SK-N-SH (cell line): ENCODE data around the gene FOCAD. TPM values are rescaled to one million over a fixed set of nuclear protein-coding genes. Genes with fewer than 3 reads are reported as not detected.

Experiments
- CTCF ChIA-PET: fragments of 300-600, 350-600 bp; formaldehyde crosslinking; extraction: SDS; loops from one replicate; lab custom pipeline; 2021; lab: Yijun Ruan, JAX
- POLR2A ChIA-PET: fragments of 350-600 bp; sonication (Branson Sonifier 250); formaldehyde crosslinking; extraction: SDS; loops from one replicate; lab custom pipeline; 2020; ENCODE audit warnings: antibody characterized with exemption, inconsistent platforms; lab: Yijun Ruan, JAX
- DNase-seq: peaks from one replicate; pipeline ENCODE4 v3.0.0; 2012
- H2AFZ ChIP-seq: fragments of 200-600 bp; sonication (generic); 2 replicates; pipeline ENCODE4 v1.8.1; 2016; ENCODE audit warnings: antibody characterized with exemption, mild to moderate bottlenecking, low read depth
- H3F3A ChIP-seq: fragments of 200-600 bp; sonication (generic); replicated peaks from 2 replicates; pipeline ENCODE3; 2016; ENCODE audit warnings: antibody characterized with exemption, mild to moderate bottlenecking; ENCODE audit not compliant: insufficient read depth
- H3K27ac ChIP-seq, 2 experiments: fragments of 200-500 bp in 1 of 2; fragments of 200-600 bp in 1 of 2; sonication (Bioruptor generic) in 1 of 2; sonication (generic), shearing (Covaris generic) in 1 of 2; 2 replicates each; pipeline versions ENCODE4 v1.5.1 to v1.6.1; 2014 to 2016; ENCODE audit warnings: low read depth in 2 of 2, inconsistent platforms in 1 of 2, low read length in 1 of 2, mild to moderate bottlenecking in 1 of 2, mixed read lengths in 1 of 2
- H3K27me3 ChIP-seq: fragments of 200-600 bp; sonication (generic), shearing (Covaris generic); 2 replicates; pipeline ENCODE4 v1.6.1; 2016; ENCODE audit warnings: mixed run types; ENCODE audit not compliant: insufficient read depth
- H3K36me3 ChIP-seq, 2 experiments: fragments of 200-500 bp in 1 of 2; fragments of 200-600 bp in 1 of 2; sonication (Bioruptor generic) in 1 of 2; sonication (generic) in 1 of 2; replicated peaks in 1 of 2; 2 replicates each; pipeline versions ENCODE3 to v1.5.1; 2014 to 2016; ENCODE audit warnings: low read length in 1 of 2, mild to moderate bottlenecking in 1 of 2; ENCODE audit not compliant: insufficient read depth in 2 of 2, control insufficient read depth in 1 of 2
- H3K4me1 ChIP-seq, 2 experiments: fragments of 200-500 bp in 1 of 2; fragments of 200-600 bp in 1 of 2; sonication (Bioruptor generic) in 1 of 2; sonication (generic), shearing (Covaris generic) in 1 of 2; 2 replicates each; pipeline versions ENCODE4 v1.5.1 to v1.6.1; 2014 to 2016; ENCODE audit warnings: low read depth in 1 of 2, low read length in 1 of 2, mixed run types in 1 of 2; ENCODE audit not compliant: insufficient read depth in 2 of 2, control insufficient read depth in 1 of 2
- H3K4me2 ChIP-seq: fragments of 200-600 bp; sonication (generic), shearing (Covaris generic); 2 replicates; pipeline ENCODE4 v1.6.1; 2017; ENCODE audit warnings: mixed run types
- H3K4me3 ChIP-seq, 2 experiments: fragments of 200-500 bp in 1 of 2; fragments of 200-600 bp in 1 of 2; sonication (Bioruptor generic) in 1 of 2; sonication (generic), shearing (Covaris generic) in 1 of 2; 2 replicates each; pipeline versions ENCODE4 v1.5.1 to v1.8.1; 2014 to 2016; ENCODE audit warnings: low read depth in 2 of 2, inconsistent platforms in 1 of 2, low read length in 1 of 2, mild to moderate bottlenecking in 1 of 2, mixed read lengths in 1 of 2, moderate library complexity in 1 of 2
- H3K79me2 ChIP-seq: fragments of 200-600 bp; sonication (generic); 2 replicates; pipeline ENCODE4 v1.8.1; 2017; ENCODE audit warnings: mild to moderate bottlenecking; ENCODE audit not compliant: insufficient read depth
- H3K9ac ChIP-seq: fragments of 200-600 bp; sonication (generic); 2 replicates; pipeline ENCODE4 v1.6.1; 2017; ENCODE audit warnings: mixed run types
- H3K9me2 ChIP-seq: fragments of 200-600 bp; sonication (generic); 2 replicates; pipeline ENCODE4 v1.6.1; 2017; ENCODE audit warnings: mixed run types
- H3K9me3 ChIP-seq: fragments of 200-600 bp; sonication (generic); 2 replicates; pipeline ENCODE4 v1.6.1; 2017; ENCODE audit warnings: mixed run types, mild to moderate bottlenecking, moderate library complexity
- H4K20me1 ChIP-seq: fragments of 200-600 bp; sonication (generic); 2 replicates; pipeline ENCODE4 v1.6.1; 2017; ENCODE audit warnings: mild to moderate bottlenecking, mixed run types; ENCODE audit not compliant: insufficient read depth
- CHD2 ChIP-seq: fragments of 150-350 bp; IDR thresholded peaks from 2 replicates; pipeline ENCODE4 v1.6.1; 2018; ENCODE audit warnings: low read length; ENCODE audit not compliant: partially characterized antibody
- ELF1 ChIP-seq: IDR thresholded peaks from 2 replicates; pipeline ENCODE4 v1.4.0; 2012
- FOSL2 ChIP-seq: IDR thresholded peaks from 2 replicates; pipeline ENCODE4 v1.4.0; 2012; ENCODE audit warnings: low read depth, mild to moderate bottlenecking, moderate library complexity, borderline replicate concordance
- GATA2 ChIP-seq: sonication (generic); formaldehyde crosslinking; IDR thresholded peaks from 2 replicates; pipeline ENCODE4 v1.5.0; 2020; ENCODE audit warnings: mild to moderate bottlenecking, missing genetic modification reagents
- MAX ChIP-seq: IDR thresholded peaks from 2 replicates; pipeline ENCODE4 v1.4.0; 2012; ENCODE audit warnings: low read depth
- MXI1 ChIP-seq: IDR thresholded peaks from 2 replicates; pipeline ENCODE4 v1.6.1; 2012; ENCODE audit warnings: mild to moderate bottlenecking, low read depth, low read length, improper control_type of control experiment
- NRF1 ChIP-seq: IDR thresholded peaks from 2 replicates; pipeline ENCODE4 v1.6.1; 2012; ENCODE audit warnings: low read depth, mild to moderate bottlenecking, low read length
- RAD21 ChIP-seq: IDR thresholded peaks from 2 replicates; pipeline ENCODE4 v1.6.1; 2012; ENCODE audit warnings: mild to moderate bottlenecking, low read length
- RFX5 ChIP-seq: IDR thresholded peaks from 2 replicates; pipeline ENCODE4 v1.6.1; 2012; ENCODE audit warnings: mild to moderate bottlenecking, improper control_type of control experiment, low read length
- SIN3A ChIP-seq: IDR thresholded peaks from 2 replicates; pipeline ENCODE4 v1.6.1; 2012; ENCODE audit warnings: low read depth, mild to moderate bottlenecking, low read length, moderate library complexity, borderline replicate concordance
- TAF1 ChIP-seq: IDR thresholded peaks from 2 replicates; pipeline ENCODE4 v1.6.1; 2012; ENCODE audit warnings: low read depth, mild to moderate bottlenecking, low read length, moderate library complexity, borderline replicate concordance
- TCF12 ChIP-seq: IDR thresholded peaks from 2 replicates; pipeline ENCODE4 v1.4.0; 2012
- YY1 ChIP-seq: IDR thresholded peaks from 2 replicates; pipeline ENCODE4 v1.4.0; 2012; ENCODE audit warnings: low read depth, mild to moderate bottlenecking
- WGBS: methylation state at CpG from one replicate; pipeline ENCODE4 v1.1.6; 2017; ENCODE audit warnings: low lambda C conversion rate; 5-methylcytosine and 5-hydroxymethylcytosine counted together
- polyA plus RNA-seq, 3 experiments: library from polyadenylated mRNA; depleted of rRNA; stranded (reverse); fragments of >200 nt; gene quantifications; 2 replicates each; pipeline ENCODE4 v1.2.3, GENCODE V29; 2012
- TF ChIP-seq, protein P1 (sequence below): fragments of 200-600 bp; sonication (generic); IDR thresholded peaks from 2 replicates; pipeline ENCODE4 v1.6.1; 2017; ENCODE audit warnings: antibody characterized with exemption, mild to moderate bottlenecking, moderate library complexity
- TF ChIP-seq, protein P2 (sequence below): IDR thresholded peaks from 2 replicates; pipeline ENCODE4; 2012

The FOCAD gene
- polyA plus RNA-seq, 1 of the 3 experiments (the other 2 are of a cell fraction): 15.8 TPM

DNA sequence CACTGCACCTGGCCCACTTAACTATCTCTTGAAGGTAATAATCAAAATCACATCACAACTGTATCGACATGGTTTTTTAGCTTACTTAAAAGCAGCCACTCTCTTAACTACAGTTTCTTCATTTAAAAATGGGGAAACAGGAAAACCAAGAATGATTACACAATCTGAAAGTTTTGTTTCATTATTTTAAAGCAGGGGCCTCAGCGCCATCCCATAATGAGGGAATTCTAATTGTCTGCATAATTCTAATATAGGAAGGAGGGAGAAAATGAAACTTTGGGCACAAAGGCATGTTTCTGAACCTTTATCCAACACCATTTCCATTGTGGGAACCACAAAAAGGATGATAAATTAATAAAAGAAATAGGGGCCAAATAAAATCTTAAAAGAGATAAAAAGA, 339.8 kb downstream of the FOCAD start:
- no peak overlapping the region for H3K27ac ChIP-seq
- TF ChIP-seq SIN3A (no peak), TCF12 (no peak), CHD2 (no peak), NRF1 (no peak), RAD21 (no peak), GATA2 (CRISPR knock-in tag) (no peak), MXI1 (no peak), TAF1 (no peak), RFX5 (no peak)
- TF ChIP-seq, protein P1, sequence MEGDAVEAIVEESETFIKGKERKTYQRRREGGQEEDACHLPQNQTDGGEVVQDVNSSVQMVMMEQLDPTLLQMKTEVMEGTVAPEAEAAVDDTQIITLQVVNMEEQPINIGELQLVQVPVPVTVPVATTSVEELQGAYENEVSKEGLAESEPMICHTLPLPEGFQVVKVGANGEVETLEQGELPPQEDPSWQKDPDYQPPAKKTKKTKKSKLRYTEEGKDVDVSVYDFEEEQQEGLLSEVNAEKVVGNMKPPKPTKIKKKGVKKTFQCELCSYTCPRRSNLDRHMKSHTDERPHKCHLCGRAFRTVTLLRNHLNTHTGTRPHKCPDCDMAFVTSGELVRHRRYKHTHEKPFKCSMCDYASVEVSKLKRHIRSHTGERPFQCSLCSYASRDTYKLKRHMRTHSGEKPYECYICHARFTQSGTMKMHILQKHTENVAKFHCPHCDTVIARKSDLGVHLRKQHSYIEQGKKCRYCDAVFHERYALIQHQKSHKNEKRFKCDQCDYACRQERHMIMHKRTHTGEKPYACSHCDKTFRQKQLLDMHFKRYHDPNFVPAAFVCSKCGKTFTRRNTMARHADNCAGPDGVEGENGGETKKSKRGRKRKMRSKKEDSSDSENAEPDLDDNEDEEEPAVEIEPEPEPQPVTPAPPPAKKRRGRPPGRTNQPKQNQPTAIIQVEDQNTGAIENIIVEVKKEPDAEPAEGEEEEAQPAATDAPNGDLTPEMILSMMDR: no peak
- TF ChIP-seq, protein P2, sequence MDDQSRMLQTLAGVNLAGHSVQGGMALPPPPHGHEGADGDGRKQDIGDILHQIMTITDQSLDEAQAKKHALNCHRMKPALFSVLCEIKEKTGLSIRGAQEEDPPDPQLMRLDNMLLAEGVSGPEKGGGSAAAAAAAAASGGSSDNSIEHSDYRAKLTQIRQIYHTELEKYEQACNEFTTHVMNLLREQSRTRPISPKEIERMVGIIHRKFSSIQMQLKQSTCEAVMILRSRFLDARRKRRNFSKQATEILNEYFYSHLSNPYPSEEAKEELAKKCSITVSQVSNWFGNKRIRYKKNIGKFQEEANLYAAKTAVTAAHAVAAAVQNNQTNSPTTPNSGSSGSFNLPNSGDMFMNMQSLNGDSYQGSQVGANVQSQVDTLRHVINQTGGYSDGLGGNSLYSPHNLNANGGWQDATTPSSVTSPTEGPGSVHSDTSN: no peak
- peaks cover 0 to 4% of the 10 kb centered on the region in 2 experiments for H3K36me3 ChIP-seq
- no peaks in the 10 kb centered on the region for H3K9me3 ChIP-seq
- H3K9me2 ChIP-seq: no peaks in the 10 kb centered on the region
- H3K4me1 ChIP-seq: 0 out of 4 replicates have a peak, but pooled peaks cover 0 to 5% of the 10 kb centered on the region in 2 experiments
- ChIA-PET POLR2A (no interaction called here), CTCF (no interaction called here)
- H3K4me2 ChIP-seq: no peak overlapping the region
- H3K9ac ChIP-seq: no peak overlapping the region
- no peak for DNase-seq
- no peak overlapping the region for H3K4me3 ChIP-seq
- H3K27me3 ChIP-seq: no peaks in the 10 kb centered on the region
- H3F3A ChIP-seq: no peaks in the 10 kb centered on the region
- no peak overlapping the region for H2AFZ ChIP-seq
- no peaks in the 10 kb centered on the region for H4K20me1 ChIP-seq
- WGBS: 95% methylated on average over 2 of the region's 2 CpGs
- H3K79me2 ChIP-seq: no peaks in the 10 kb centered on the region

DNA sequence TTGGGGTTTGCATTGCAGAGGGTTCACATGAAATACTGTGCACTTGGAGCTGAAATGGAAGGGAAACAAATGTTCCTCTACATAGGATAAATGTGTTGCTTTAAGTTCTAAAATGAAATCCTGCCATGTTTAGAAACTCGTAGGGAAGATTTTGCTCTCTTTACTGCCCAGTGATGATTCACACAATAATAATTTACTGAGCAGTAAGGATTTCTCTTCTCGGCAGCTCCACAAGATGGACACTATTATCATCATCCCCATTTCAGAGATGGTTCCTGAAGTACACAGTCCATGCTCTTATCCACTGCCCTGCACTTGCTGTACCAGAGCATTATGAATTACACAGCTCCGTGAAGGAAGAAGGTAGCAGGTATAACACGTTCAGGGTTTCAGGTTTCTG, 343.2 kb downstream of the FOCAD start:
- Histone ChIP-seq H4K20me1 (no peaks in the 10 kb centered on the region), H3K79me2 (no peaks in the 10 kb centered on the region), H3K9me2 (no peaks in the 10 kb centered on the region), H3F3A (no peaks in the 10 kb centered on the region), H3K4me2 (0 out of 2 replicates have a peak overlapping the region, but pooled peaks have one; percentile 47), H2AFZ (peak overlapping the region; percentile 61; the same call in 1 of the 2 replicates), H3K36me3 (peaks cover 0 to 4% of the 10 kb centered on the region in 2 experiments), H3K4me3 (no peak overlapping the region), H3K27ac (peak overlapping the region in 1 of 2 experiments; percentile 40; a peak in 2 of 4 replicates), H3K9ac (no peak overlapping the region), H3K27me3 (no peaks in the 10 kb centered on the region), H3K9me3 (no peaks in the 10 kb centered on the region), H3K4me1 (0 out of 4 replicates have a peak, but pooled peaks cover 0 to 5% of the 10 kb centered on the region in 2 experiments)
- CTCF ChIA-PET: interaction anchor here (1.1 kb wide), 1 partner anchor 141 kb away, joined by 4 read pairs; no protein-coding TSS in a partner anchor
- POLR2A ChIA-PET: no interaction called here
- TF ChIP-seq YY1 (peak; percentile 18; the same call in 1 of the 2 replicates), MAX (no peak), FOSL2 (peak; percentile 72; the same call in 1 of the 2 replicates), ELF1 (no peak)
- WGBS: 59% methylated on average over 4 of the region's 4 CpGs
- no peak for DNase-seq
